ENCODE measurements around the gene RHBDL3.
A peak's percentile ranks its signal among the peaks of the same experiment; 100 is the strongest.

Gene RHBDL3

GRCh38 chr17:32266051-32266388 lies 388 bp downstream of the RHBDL3 start:
- H3K4me3 ChIP-seq (ENCODE audit: control insufficient read depth, low read depth, low read length), result peak overlapping the region; percentile 19
- DNase-seq (ENCODE audit: low read depth), result no peak
- TF ChIP-seq, protein P1, sequence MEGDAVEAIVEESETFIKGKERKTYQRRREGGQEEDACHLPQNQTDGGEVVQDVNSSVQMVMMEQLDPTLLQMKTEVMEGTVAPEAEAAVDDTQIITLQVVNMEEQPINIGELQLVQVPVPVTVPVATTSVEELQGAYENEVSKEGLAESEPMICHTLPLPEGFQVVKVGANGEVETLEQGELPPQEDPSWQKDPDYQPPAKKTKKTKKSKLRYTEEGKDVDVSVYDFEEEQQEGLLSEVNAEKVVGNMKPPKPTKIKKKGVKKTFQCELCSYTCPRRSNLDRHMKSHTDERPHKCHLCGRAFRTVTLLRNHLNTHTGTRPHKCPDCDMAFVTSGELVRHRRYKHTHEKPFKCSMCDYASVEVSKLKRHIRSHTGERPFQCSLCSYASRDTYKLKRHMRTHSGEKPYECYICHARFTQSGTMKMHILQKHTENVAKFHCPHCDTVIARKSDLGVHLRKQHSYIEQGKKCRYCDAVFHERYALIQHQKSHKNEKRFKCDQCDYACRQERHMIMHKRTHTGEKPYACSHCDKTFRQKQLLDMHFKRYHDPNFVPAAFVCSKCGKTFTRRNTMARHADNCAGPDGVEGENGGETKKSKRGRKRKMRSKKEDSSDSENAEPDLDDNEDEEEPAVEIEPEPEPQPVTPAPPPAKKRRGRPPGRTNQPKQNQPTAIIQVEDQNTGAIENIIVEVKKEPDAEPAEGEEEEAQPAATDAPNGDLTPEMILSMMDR (conservative IDR thresholded peaks at IDR 0.05; ENCODE audit: control insufficient read depth, insufficient read depth, low read depth, low read length), result no peak

DNA sequence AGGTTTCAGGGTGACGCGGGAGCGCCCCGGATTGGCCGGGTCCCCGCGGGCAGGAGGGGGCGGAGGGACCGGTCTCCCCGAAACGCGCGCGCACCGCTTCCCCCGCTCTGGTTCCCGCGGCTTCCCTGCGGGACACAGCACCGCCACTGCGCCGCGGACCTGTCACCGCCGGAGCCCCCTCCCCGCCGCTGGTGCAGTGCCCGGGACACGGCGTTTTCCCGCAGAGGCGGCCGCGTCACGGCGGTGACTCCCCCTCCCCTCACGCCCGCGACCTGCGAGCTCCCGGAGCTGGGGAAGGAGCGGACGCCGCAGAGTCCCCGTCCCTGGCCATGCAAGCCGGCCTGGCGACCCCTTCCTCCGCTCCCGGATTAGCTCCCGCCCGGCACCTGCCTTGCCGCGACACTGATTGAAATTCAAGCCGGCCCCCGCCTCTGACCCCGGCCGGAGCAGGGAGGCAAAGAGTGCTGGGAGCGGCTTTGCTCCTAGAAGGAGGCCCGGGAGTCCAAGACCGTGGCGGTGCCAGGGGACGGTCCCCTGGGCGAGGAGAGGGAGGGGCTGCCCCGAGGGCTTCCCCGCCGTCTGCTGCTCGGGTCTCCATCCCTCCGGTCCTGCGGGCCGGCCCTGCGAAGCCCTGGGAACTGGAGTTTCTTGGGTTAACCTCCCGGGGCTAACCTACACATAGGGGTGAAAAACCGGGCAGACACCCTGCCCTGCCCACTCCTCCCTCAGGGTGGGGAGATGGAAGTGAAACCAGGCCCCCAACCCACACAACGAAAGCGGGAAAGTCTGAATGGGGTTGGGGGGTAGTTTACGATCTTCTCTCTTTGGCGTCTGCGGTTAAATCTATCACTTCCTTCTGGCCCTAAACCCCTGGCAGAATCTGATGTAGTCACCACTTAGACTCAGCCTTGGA lies 1.0 kb downstream of the RHBDL3 start:
- no peak for DNase-seq (ENCODE audit: low read depth)
- peak overlapping the region; percentile 19 for H3K4me3 ChIP-seq (ENCODE audit: control insufficient read depth, low read depth, low read length)
- TF ChIP-seq, protein P1 (conservative IDR thresholded peaks at IDR 0.05; ENCODE audit: control insufficient read depth, insufficient read depth, low read depth, low read length), result no peak

- TF ChIP-seq, protein P1 (conservative IDR thresholded peaks at IDR 0.05; ENCODE audit: control insufficient read depth, insufficient read depth, low read depth, low read length), result no peak
- H3K4me3 ChIP-seq (ENCODE audit: control insufficient read depth, low read depth, low read length), result no peak overlapping the region
- no peak for DNase-seq (ENCODE audit: low read depth)
Measured at GRCh38 chr17:32267690-32268205, 2.1 kb downstream of the RHBDL3 start.

DNA sequence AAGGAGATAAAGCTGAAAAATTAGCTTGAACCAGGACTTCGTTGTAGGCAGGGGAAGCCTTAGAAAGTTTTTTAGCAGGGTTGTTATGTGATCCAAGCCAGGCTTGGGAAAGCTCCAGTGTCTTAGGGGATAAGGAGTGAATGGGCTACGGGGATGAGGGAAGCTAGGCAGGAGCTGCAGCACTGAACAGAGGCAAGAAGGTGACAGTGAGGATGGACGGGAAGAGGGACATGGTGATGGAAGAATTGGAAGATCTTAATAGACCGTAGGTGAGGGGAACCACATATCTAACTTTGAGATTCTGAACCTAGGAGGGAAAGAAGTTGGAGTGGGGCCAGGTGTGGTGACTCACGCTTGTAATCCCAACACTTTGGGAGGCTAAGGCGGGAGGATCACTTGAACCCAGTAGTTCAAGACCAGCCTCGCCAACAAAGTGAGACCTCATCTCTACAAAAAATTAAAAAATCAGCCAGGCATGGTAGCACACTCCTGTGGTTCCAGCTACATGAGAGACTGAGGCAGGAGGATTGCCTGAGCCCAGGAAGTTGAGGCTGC lies 3.2 kb downstream of the RHBDL3 start:
- TF ChIP-seq, protein P1 (conservative IDR thresholded peaks at IDR 0.05; ENCODE audit: control insufficient read depth, insufficient read depth, low read depth, low read length), result no peak
- DNase-seq (ENCODE audit: low read depth), result no peak
- H3K4me3 ChIP-seq (ENCODE audit: control insufficient read depth, low read depth, low read length), result no peak overlapping the region

GRCh38 chr17:32269377-32269776 lies 3.7 kb downstream of the RHBDL3 start:
- no peak for DNase-seq (ENCODE audit: low read depth)
- TF ChIP-seq, protein P1 (conservative IDR thresholded peaks at IDR 0.05; ENCODE audit: control insufficient read depth, insufficient read depth, low read depth, low read length), result no peak
- H3K4me3 ChIP-seq (ENCODE audit: control insufficient read depth, low read depth, low read length), result no peak overlapping the region

DNA sequence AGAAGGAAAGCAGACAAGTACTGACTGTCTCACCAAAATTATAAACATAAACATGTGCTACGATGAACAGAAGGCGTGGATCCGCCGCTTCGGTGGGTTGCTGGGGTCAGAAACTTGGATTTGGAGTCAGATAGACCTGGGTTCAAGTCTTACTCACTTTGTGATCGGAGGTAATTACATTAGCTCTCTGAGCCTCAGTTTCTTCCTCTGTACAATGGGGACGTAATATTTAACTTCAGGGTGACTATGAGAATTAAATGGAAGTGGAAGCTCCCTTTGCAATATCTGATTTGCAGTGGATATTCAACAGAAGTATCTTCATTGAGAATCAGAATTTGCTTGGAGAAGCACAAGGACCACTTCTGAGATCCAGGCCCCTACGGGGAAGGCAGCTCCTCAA lies 6.2 kb downstream of the RHBDL3 start:
- TF ChIP-seq, protein P1 (conservative IDR thresholded peaks at IDR 0.05; ENCODE audit: control insufficient read depth, insufficient read depth, low read depth, low read length), result no peak
- no peak overlapping the region for H3K4me3 ChIP-seq (ENCODE audit: control insufficient read depth, low read depth, low read length)
- DNase-seq (ENCODE audit: low read depth), result no peak

All from fibroblast of mammary gland (primary cell).